ENCODE data around the gene TEAD1. TPM values are rescaled to one million over a fixed set of nuclear protein-coding genes. Genes with fewer than 3 reads are reported as not detected.

TEAD1 gene
- total RNA-seq, 2 experiments from 2014 or later = 0.25 to 0.83 TPM

DNA sequence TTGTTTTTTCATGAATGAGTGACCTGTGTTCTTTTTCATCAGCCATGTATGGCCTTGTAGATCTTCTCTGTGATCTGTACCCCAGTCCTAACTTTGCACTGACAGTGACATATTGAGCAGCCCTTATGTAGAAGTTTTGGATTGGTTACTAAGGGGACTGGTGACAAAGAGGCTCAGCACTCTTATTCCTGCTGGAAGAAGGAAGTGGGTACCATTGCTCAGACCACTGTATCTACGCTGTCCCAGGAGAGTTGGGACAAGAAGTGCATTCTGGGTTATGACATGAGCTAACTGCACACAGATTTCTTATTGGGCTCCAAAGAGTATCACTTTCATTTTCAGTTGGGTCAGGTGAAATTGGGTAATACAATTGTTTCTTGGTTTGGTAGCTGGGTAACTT lies 227.1 kb downstream of the TEAD1 start:
- Mint-ChIP-seq H3K4me1 (ENCODE audit: low read depth) (no peaks in the 10 kb centered on the region), H3K9me3 (no peaks in the 10 kb centered on the region), H3K27ac (no peak overlapping the region), H3K36me3 (ENCODE audit: low read depth) (no peaks in the 10 kb centered on the region), H3K4me3 (no peak overlapping the region), H3K27me3 (peaks cover 17% of the 10 kb centered on the region)
- POLR2A ChIA-PET = no interaction called here
- TF ChIP-seq, protein P1, sequence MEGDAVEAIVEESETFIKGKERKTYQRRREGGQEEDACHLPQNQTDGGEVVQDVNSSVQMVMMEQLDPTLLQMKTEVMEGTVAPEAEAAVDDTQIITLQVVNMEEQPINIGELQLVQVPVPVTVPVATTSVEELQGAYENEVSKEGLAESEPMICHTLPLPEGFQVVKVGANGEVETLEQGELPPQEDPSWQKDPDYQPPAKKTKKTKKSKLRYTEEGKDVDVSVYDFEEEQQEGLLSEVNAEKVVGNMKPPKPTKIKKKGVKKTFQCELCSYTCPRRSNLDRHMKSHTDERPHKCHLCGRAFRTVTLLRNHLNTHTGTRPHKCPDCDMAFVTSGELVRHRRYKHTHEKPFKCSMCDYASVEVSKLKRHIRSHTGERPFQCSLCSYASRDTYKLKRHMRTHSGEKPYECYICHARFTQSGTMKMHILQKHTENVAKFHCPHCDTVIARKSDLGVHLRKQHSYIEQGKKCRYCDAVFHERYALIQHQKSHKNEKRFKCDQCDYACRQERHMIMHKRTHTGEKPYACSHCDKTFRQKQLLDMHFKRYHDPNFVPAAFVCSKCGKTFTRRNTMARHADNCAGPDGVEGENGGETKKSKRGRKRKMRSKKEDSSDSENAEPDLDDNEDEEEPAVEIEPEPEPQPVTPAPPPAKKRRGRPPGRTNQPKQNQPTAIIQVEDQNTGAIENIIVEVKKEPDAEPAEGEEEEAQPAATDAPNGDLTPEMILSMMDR (IDR thresholded peaks at IDR 0.05) = no peak
- intact Hi-C loops (cut with micrococcal nuclease) = no loop called here
- CTCF ChIA-PET = interaction anchor here (1.2 to 4.6 kb wide), 4 partner anchors 13 to 613 kb away, joined by 3 to 22 read pairs (median 4); no protein-coding TSS in a partner anchor
- no peak for DNase-seq
- ATAC-seq = no peak

DNA sequence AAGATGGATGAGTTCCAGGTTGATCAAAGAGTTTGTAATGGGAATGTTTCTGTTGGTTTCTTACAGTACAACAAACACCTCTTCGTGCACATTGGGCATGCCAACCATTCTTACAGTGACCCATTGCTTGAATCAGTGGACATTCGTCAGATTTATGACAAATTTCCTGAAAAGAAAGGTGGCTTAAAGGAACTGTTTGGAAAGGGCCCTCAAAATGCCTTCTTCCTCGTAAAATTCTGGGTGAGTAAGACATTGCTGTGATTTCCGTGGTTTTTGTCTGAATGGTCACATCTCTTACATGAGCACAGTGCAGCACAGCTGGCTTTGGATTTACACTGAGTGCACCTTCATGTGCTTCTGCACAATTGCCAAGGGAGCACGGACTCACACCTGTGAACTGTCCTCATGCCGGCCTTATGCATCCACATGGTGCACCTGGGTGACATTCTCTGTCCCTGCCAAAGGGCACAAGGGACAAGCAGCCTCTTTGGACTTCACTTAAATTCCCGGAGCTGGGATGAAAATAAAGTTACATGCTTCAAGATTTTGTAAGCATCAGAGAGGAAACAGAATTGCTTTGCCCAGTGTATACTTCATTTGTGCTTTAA lies 227.8 kb downstream of the TEAD1 start:
- no peak for DNase-seq
- POLR2A ChIA-PET = interaction anchor here (0.9 kb wide), 1 partner anchor 10 kb away, joined by 3 read pairs; no protein-coding TSS in a partner anchor
- Mint-ChIP-seq H3K27me3 (peaks cover 12% of the 10 kb centered on the region), H3K27ac (no peak overlapping the region), H3K36me3 (ENCODE audit: low read depth) (no peaks in the 10 kb centered on the region), H3K4me3 (no peak overlapping the region), H3K4me1 (ENCODE audit: low read depth) (no peaks in the 10 kb centered on the region), H3K9me3 (no peaks in the 10 kb centered on the region)
- intact Hi-C loops (cut with micrococcal nuclease) = no loop called here
- no peak for ATAC-seq
- CTCF ChIA-PET = interaction anchor here (1.2 to 4.6 kb wide), 6 partner anchors 8 to 614 kb away, joined by 3 to 22 read pairs (median 4); no protein-coding TSS in a partner anchor
- TF ChIP-seq, protein P1 (IDR thresholded peaks at IDR 0.05) = no peak

DNA sequence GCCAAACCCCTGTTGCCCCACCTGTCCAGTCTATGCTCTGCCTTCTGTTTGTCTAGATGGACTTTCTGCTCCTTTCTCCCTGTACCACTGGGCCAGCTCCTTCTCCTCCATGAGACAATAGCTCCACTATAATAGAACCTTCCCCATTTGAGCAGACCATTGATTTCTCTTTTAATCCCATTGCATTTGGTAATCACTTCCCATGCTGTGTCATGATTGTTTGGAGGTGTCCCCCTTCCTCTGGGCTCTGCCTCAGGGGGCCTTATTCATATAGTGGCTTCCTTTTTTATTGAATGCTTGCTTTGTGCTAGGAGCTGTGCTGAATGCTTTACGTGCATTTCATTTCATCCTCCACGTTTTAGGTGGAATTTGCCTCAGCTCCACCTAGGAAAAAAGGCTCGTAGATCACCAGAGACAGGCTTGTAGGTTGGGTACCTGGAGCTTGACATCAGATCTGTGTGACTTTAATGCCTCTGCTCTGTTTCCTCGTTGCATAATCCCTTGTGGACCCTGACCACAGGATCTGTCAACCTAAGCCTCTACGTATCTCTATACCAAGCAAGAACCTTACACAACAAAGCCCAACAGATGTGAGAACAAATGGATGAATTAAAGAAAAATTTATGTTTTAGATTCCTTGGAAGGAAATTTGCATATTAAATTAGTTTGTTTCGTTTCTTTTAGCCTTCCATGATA lies 228.7 kb downstream of the TEAD1 start:
- intact Hi-C loops (cut with micrococcal nuclease) = no loop called here
- H3K36me3 Mint-ChIP-seq (ENCODE audit: low read depth) = no peaks in the 10 kb centered on the region
- peaks cover 11% of the 10 kb centered on the region for H3K27me3 Mint-ChIP-seq
- no peak overlapping the region for H3K27ac Mint-ChIP-seq
- CTCF ChIA-PET = interaction anchor here (0.9 to 1.8 kb wide), 4 partner anchors 9 to 615 kb away, joined by 3 to 6 read pairs (median 4); no protein-coding TSS in a partner anchor
- H3K9me3 Mint-ChIP-seq = no peaks in the 10 kb centered on the region
- no peak for ATAC-seq
- no peak for DNase-seq
- H3K4me3 Mint-ChIP-seq = no peak overlapping the region
- TF ChIP-seq, protein P1 (IDR thresholded peaks at IDR 0.05) = no peak
- POLR2A ChIA-PET = interaction anchor here (0.9 kb wide), 1 partner anchor 9 kb away, joined by 3 read pairs; no protein-coding TSS in a partner anchor
- no peaks in the 10 kb centered on the region for H3K4me1 Mint-ChIP-seq (ENCODE audit: low read depth)

DNA sequence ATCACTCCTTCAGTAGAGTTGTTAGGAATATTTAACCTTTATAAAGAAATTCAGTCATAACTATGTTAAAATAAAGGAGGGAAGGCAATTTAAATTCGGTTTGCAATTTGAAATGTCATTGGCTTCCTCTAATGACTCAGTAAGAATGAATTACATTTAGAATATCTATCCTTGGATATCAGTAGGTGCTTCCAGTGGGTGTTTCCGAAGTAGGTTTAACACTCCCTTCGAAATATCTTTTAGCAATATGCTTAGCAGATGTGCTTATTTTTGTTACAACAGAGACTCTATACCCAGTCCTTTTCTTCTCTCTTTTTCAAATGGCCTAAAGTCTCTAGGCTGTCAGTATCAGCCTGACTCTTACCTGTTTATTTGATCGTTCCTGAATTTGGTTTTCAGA lies 231.2 kb downstream of the TEAD1 start:
- H3K4me1 Mint-ChIP-seq (ENCODE audit: low read depth) = no peaks in the 10 kb centered on the region
- DNase-seq (no peak), ATAC-seq (no peak)
- intact Hi-C loops (cut with micrococcal nuclease) = no loop called here
- H3K27ac Mint-ChIP-seq = no peak overlapping the region
- peaks cover 12% of the 10 kb centered on the region for H3K27me3 Mint-ChIP-seq
- no peak overlapping the region for H3K4me3 Mint-ChIP-seq
- TF ChIP-seq, protein P1 (IDR thresholded peaks at IDR 0.05) = no peak
- CTCF ChIA-PET = interaction anchor here (1.0 kb wide), 1 partner anchor 17 kb away, joined by 4 read pairs; no protein-coding TSS in a partner anchor
- H3K9me3 Mint-ChIP-seq = no peaks in the 10 kb centered on the region
- H3K36me3 Mint-ChIP-seq (ENCODE audit: low read depth) = no peaks in the 10 kb centered on the region
- POLR2A ChIA-PET = no interaction called here

DNA sequence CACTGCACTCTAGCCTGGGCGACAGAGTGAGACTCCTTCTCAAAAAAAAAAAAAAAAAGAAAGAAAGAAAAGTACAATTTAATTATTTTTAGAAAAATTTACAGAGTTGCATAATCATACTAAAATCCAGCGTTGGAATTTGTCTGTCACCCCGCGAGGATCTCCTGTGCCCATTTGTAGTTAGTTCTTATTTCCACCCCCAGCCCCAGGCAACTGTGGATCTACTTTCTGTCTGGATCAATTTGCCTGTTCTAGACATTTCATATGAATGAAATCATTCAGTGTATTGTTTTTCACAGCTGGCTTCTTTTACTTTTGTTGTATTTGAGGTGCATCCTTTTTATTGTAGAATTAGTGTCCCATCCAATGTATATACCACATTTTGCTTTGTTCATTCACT lies 232.3 kb downstream of the TEAD1 start:
- no peaks in the 10 kb centered on the region for H3K36me3 Mint-ChIP-seq (ENCODE audit: low read depth)
- intact Hi-C loops (cut with micrococcal nuclease) = no loop called here
- H3K27ac Mint-ChIP-seq = no peak overlapping the region
- H3K27me3 Mint-ChIP-seq = peaks cover 12% of the 10 kb centered on the region
- no peaks in the 10 kb centered on the region for H3K4me1 Mint-ChIP-seq (ENCODE audit: low read depth)
- no peak overlapping the region for H3K4me3 Mint-ChIP-seq
- H3K9me3 Mint-ChIP-seq = no peaks in the 10 kb centered on the region
- CTCF ChIA-PET = no interaction called here
- ATAC-seq = no peak
- DNase-seq = no peak
- POLR2A ChIA-PET = no interaction called here
- TF ChIP-seq, protein P1 (IDR thresholded peaks at IDR 0.05) = no peak
